Thyroid gland (tissue), 4 donors: ENCODE data around the gene ZFHX3.

ENCODE experiments used
- POLR2A ChIP-seq, 2 donors: fragments of 450-650 bp; IDR thresholded peaks; one replicate each; pipeline ENCODE4 v1.6.1; 2017; ENCODE audit warnings: antibody characterized with exemption in 2 of 2, mild to moderate bottlenecking in 2 of 2, moderate library complexity in 1 of 2
- TF ChIP-seq, protein P1 (sequence below), 6 experiments: fragments of 200-600 bp in 3 of 6; fragments of 450-650 bp in 3 of 6; sonication (generic) in 3 of 6; IDR thresholded peaks; one replicate each; pipeline ENCODE4 v1.5.1; 2016 to 2019; ENCODE audit warnings: antibody characterized with exemption in 6 of 6, mild to moderate bottlenecking in 2 of 6, inconsistent platforms in 1 of 6, moderate library complexity in 1 of 6

DNA sequence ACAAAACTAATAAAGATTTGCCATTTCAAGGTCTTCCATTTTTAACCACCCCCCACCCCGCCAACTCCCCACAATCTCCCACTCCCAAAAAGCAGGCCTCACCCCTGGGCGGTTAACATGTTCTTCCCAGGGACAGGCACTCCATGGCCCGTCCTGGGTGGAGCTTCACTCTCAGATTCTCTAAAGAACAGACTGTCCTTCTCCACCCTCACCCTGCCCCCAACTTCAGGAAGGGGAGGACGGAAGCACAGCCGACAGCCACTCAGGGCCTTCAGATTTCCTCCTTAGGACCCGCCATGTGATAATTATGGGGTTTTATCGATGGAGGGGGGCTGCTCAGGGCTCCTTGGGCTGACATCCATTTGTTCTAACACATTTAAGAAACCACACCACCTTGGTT, 61.9 kb downstream of the ZFHX3 start:
- TF ChIP-seq, protein P1, sequence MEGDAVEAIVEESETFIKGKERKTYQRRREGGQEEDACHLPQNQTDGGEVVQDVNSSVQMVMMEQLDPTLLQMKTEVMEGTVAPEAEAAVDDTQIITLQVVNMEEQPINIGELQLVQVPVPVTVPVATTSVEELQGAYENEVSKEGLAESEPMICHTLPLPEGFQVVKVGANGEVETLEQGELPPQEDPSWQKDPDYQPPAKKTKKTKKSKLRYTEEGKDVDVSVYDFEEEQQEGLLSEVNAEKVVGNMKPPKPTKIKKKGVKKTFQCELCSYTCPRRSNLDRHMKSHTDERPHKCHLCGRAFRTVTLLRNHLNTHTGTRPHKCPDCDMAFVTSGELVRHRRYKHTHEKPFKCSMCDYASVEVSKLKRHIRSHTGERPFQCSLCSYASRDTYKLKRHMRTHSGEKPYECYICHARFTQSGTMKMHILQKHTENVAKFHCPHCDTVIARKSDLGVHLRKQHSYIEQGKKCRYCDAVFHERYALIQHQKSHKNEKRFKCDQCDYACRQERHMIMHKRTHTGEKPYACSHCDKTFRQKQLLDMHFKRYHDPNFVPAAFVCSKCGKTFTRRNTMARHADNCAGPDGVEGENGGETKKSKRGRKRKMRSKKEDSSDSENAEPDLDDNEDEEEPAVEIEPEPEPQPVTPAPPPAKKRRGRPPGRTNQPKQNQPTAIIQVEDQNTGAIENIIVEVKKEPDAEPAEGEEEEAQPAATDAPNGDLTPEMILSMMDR (IDR thresholded peaks at IDR 0.05) = no peak
- no peak for TF ChIP-seq POLR2A (IDR thresholded peaks at IDR 0.05)
